Trophoblast cell (in vitro differentiated cells and primary cell): ENCODE results near the gene MAPK13.
A peak's percentile ranks its signal among the peaks of the same experiment; 100 is the strongest.

Experiments used
- DNase-seq, 2 donors: peaks; one replicate each; pipeline ENCODE4 v3.0.0-alpha.2; 2016
- H2AFZ ChIP-seq: 2 replicates; pipeline ENCODE4 v1.6.1; 2013; ENCODE audit warnings: low read length, moderate library complexity, mild to moderate bottlenecking; ENCODE audit not compliant: insufficient read depth, poor library complexity
- H2AK5ac ChIP-seq: 2 replicates; pipeline ENCODE4 v1.6.1; 2013; ENCODE audit warnings: mild to moderate bottlenecking, low read length
- H2BK120ac ChIP-seq: 2 replicates; pipeline ENCODE4 v1.6.1; 2013; ENCODE audit warnings: low read length, mild to moderate bottlenecking, moderate library complexity; ENCODE audit not compliant: insufficient read depth, poor library complexity
- H2BK12ac ChIP-seq: 2 replicates; pipeline ENCODE4 v1.6.1; 2013; ENCODE audit warnings: mild to moderate bottlenecking, low read length, moderate library complexity
- H2BK5ac ChIP-seq: 2 replicates; pipeline ENCODE4 v1.6.1; 2013; ENCODE audit warnings: low read length, low read depth, moderate library complexity, mild to moderate bottlenecking; ENCODE audit not compliant: poor library complexity
- H3K14ac ChIP-seq: 2 replicates; pipeline ENCODE4 v1.6.1; 2013; ENCODE audit warnings: mild to moderate bottlenecking, low read length
- H3K18ac ChIP-seq: 2 replicates; pipeline ENCODE4 v1.6.1; 2013; ENCODE audit warnings: mild to moderate bottlenecking, low read length
- H3K23ac ChIP-seq: 2 replicates; pipeline ENCODE4 v1.6.1; 2013; ENCODE audit warnings: low read length
- H3K27ac ChIP-seq: 2 replicates; pipeline ENCODE4 v1.5.1; 2013; ENCODE audit warnings: low read depth, mild to moderate bottlenecking, inconsistent platforms, low read length, moderate library complexity
- H3K27me3 ChIP-seq: 2 replicates; pipeline ENCODE4 v1.6.1; 2013; ENCODE audit warnings: inconsistent platforms, mild to moderate bottlenecking, low read length, moderate library complexity; ENCODE audit not compliant: insufficient read depth
- H3K36me3 ChIP-seq, 2 experiments: 1 replicate in 1 of 2; 2 replicates in 1 of 2; pipeline ENCODE4 v1.6.1; 2013; ENCODE audit warnings: low read length in 2 of 2, mild to moderate bottlenecking in 2 of 2, moderate library complexity in 1 of 2; ENCODE audit not compliant: insufficient read depth in 2 of 2, control insufficient read depth in 1 of 2
- H3K4ac ChIP-seq: 2 replicates; pipeline ENCODE4 v1.6.1; 2013; ENCODE audit warnings: low read depth, mild to moderate bottlenecking, low read length, moderate library complexity
- H3K4me1 ChIP-seq, 2 experiments: 1 replicate in 1 of 2; 2 replicates in 1 of 2; pipeline ENCODE4 v1.6.1; 2013; ENCODE audit warnings: low read length in 2 of 2, mild to moderate bottlenecking in 2 of 2, moderate library complexity in 1 of 2; ENCODE audit not compliant: insufficient read depth in 2 of 2, control insufficient read depth in 1 of 2
- H3K4me2 ChIP-seq: 2 replicates; pipeline ENCODE4 v1.6.1; 2013; ENCODE audit warnings: inconsistent platforms, mild to moderate bottlenecking, low read length, moderate library complexity
- H3K4me3 ChIP-seq: 2 replicates; pipeline ENCODE4 v1.5.1; 2013; ENCODE audit warnings: mild to moderate bottlenecking, low read depth, low read length, inconsistent platforms
- H3K79me1 ChIP-seq: one replicate; pipeline ENCODE4 v1.6.1; 2013; ENCODE audit warnings: low read length
- H3K79me2 ChIP-seq: 2 replicates; pipeline ENCODE4 v1.6.1; 2013; ENCODE audit warnings: low read length, mild to moderate bottlenecking; ENCODE audit not compliant: control insufficient read depth, insufficient read depth, poor library complexity
- H3K9ac ChIP-seq: 2 replicates; pipeline ENCODE4 v1.6.1; 2013; ENCODE audit warnings: mild to moderate bottlenecking, low read length
- H3K9me3 ChIP-seq: 2 replicates; pipeline ENCODE4 v1.6.1; 2013; ENCODE audit warnings: low read depth, mild to moderate bottlenecking, control low read depth, inconsistent platforms, low read length; ENCODE audit not compliant: insufficient read depth
- H4K12ac ChIP-seq: 2 replicates; pipeline ENCODE4 v1.6.1; 2013; ENCODE audit warnings: low read depth, mild to moderate bottlenecking, low read length, moderate library complexity
- H4K8ac ChIP-seq: 2 replicates; pipeline ENCODE4 v1.6.1; 2013; ENCODE audit warnings: low read depth, mild to moderate bottlenecking, low read length, moderate library complexity
- H4K91ac ChIP-seq: one replicate; pipeline ENCODE4 v1.6.1; 2013; ENCODE audit warnings: low read depth, mild to moderate bottlenecking, low read length, moderate library complexity
- WGBS: extraction: QIAGEN DNeasy Blood & Tissue Kit; methylation state at CpG from one replicate; pipeline ENCODE4 v1.1.7; 2013; ENCODE audit warnings: missing lambda C conversion rate; ENCODE audit not compliant: insufficient read length, insufficient coverage; ENCODE audit errors: extremely low coverage; 5-methylcytosine and 5-hydroxymethylcytosine counted together

Gene MAPK13

GRCh38 chr6:36145495-36145894, 15.2 kb downstream of the MAPK13 start:
- no peak overlapping the region for H4K8ac ChIP-seq
- no peaks in the 10 kb centered on the region for H3K36me3 ChIP-seq
- H4K91ac ChIP-seq, result no peak overlapping the region
- H3K9ac ChIP-seq, result no peak overlapping the region
- no peak overlapping the region for H2AFZ ChIP-seq
- no peaks in the 10 kb centered on the region for H3K27me3 ChIP-seq
- no peaks in the 10 kb centered on the region for H3K79me2 ChIP-seq
- H3K79me1 ChIP-seq, result no peaks in the 10 kb centered on the region
- H3K27ac ChIP-seq, result no peak overlapping the region
- H3K4me1 ChIP-seq, result no peaks in the 10 kb centered on the region
- WGBS, result no CpG with 5 or more reads among the region's 4 CpGs
- no peak overlapping the region for H2BK5ac ChIP-seq
- H4K12ac ChIP-seq, result no peak overlapping the region
- H2BK12ac ChIP-seq, result no peak overlapping the region
- no peak overlapping the region for H3K23ac ChIP-seq
- no peak overlapping the region for H3K4ac ChIP-seq
- DNase-seq, result no peak
- H3K18ac ChIP-seq, result no peak overlapping the region
- no peak overlapping the region for H3K4me2 ChIP-seq
- no peak overlapping the region for H2BK120ac ChIP-seq
- H3K9me3 ChIP-seq, result peaks cover 2% of the 10 kb centered on the region
- no peak overlapping the region for H3K4me3 ChIP-seq
- no peak overlapping the region for H2AK5ac ChIP-seq
- H3K14ac ChIP-seq, result no peak overlapping the region

DNA sequence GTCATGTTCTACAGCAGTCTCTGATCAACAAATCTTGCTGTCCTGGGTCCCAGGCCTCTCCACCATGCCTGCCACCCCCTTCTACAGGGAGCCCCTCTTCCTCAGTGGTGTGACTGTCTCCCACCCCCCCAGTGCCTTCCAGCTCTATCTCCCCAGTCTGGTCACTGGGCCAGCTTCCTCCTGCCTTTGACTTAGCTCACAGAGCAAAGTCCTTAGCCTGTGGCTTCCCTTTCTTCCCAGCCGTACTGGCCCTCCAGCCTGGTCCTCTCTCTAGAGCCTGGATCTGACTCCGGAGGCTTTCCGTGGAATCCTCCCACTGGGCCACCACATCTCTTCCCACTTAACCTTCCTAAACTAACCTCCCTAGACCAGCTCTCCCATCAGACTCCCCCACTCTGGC, 17.0 kb downstream of the MAPK13 start:
- Histone ChIP-seq H2AFZ (no peak overlapping the region), H3K4me3 (no peak overlapping the region), H3K4me2 (no peak overlapping the region), H4K8ac (no peak overlapping the region), H3K4me1 (no peaks in the 10 kb centered on the region), H3K14ac (no peak overlapping the region), H2AK5ac (no peak overlapping the region), H3K27ac (no peak overlapping the region), H3K27me3 (no peaks in the 10 kb centered on the region), H3K9me3 (peaks cover 2% of the 10 kb centered on the region), H3K9ac (no peak overlapping the region), H3K79me1 (no peaks in the 10 kb centered on the region), H3K4ac (no peak overlapping the region), H2BK120ac (no peak overlapping the region), H4K12ac (no peak overlapping the region), H3K18ac (no peak overlapping the region), H3K23ac (no peak overlapping the region), H4K91ac (no peak overlapping the region), H2BK12ac (no peak overlapping the region), H3K79me2 (no peaks in the 10 kb centered on the region), H3K36me3 (no peaks in the 10 kb centered on the region), H2BK5ac (no peak overlapping the region)
- no CpG with 5 or more reads among the region's 3 CpGs for WGBS
- DNase-seq, result no peak

GRCh38 chr6:36149476-36149875, 19.2 kb downstream of the MAPK13 start:
- no peaks in the 10 kb centered on the region for H3K27me3 ChIP-seq
- no peak overlapping the region for H3K4ac ChIP-seq
- no peak overlapping the region for H4K12ac ChIP-seq
- H3K79me1 ChIP-seq, result peaks cover 1% of the 10 kb centered on the region
- no peaks in the 10 kb centered on the region for H3K79me2 ChIP-seq
- no peak overlapping the region for H3K4me3 ChIP-seq
- H2AFZ ChIP-seq, result no peak overlapping the region
- H4K8ac ChIP-seq, result no peak overlapping the region
- no peak overlapping the region for H3K14ac ChIP-seq
- H2BK120ac ChIP-seq, result no peak overlapping the region
- H2AK5ac ChIP-seq, result no peak overlapping the region
- DNase-seq, result peak in 1 of 2 donors; percentile 30
- H3K27ac ChIP-seq, result no peak overlapping the region
- no peak overlapping the region for H3K23ac ChIP-seq
- H3K18ac ChIP-seq, result no peak overlapping the region
- no peak overlapping the region for H3K9ac ChIP-seq
- H3K36me3 ChIP-seq, result no peaks in the 10 kb centered on the region
- no peak overlapping the region for H3K4me2 ChIP-seq
- H3K9me3 ChIP-seq, result peaks cover 2% of the 10 kb centered on the region
- H2BK5ac ChIP-seq, result no peak overlapping the region
- peaks cover 2 to 4% of the 10 kb centered on the region in 2 experiments for H3K4me1 ChIP-seq
- H2BK12ac ChIP-seq, result no peak overlapping the region
- H4K91ac ChIP-seq, result no peak overlapping the region

GRCh38 chr6:36150283-36150682, 20.0 kb downstream of the MAPK13 start:
- H3K9me3 ChIP-seq, result peaks cover 2% of the 10 kb centered on the region
- H3K79me1 ChIP-seq, result peaks cover 1% of the 10 kb centered on the region
- H3K14ac ChIP-seq, result no peak overlapping the region
- H3K9ac ChIP-seq, result no peak overlapping the region
- no peak overlapping the region for H2AFZ ChIP-seq
- no peak overlapping the region for H3K23ac ChIP-seq
- H3K27ac ChIP-seq, result no peak overlapping the region
- H3K27me3 ChIP-seq, result no peaks in the 10 kb centered on the region
- WGBS, result no CpG with 5 or more reads among the region's 3 CpGs
- H3K4me3 ChIP-seq, result no peak overlapping the region
- no peak overlapping the region for H2BK120ac ChIP-seq
- H3K79me2 ChIP-seq, result no peaks in the 10 kb centered on the region
- no peak overlapping the region for H3K4me2 ChIP-seq
- H3K18ac ChIP-seq, result no peak overlapping the region
- H4K12ac ChIP-seq, result no peak overlapping the region
- no peak overlapping the region for H3K4ac ChIP-seq
- DNase-seq, result no peak
- no peak overlapping the region for H2BK5ac ChIP-seq
- H4K91ac ChIP-seq, result no peak overlapping the region
- H4K8ac ChIP-seq, result no peak overlapping the region
- peaks cover 5 to 6% of the 10 kb centered on the region in 2 experiments for H3K4me1 ChIP-seq
- H2BK12ac ChIP-seq, result no peak overlapping the region
- no peaks in the 10 kb centered on the region for H3K36me3 ChIP-seq
- no peak overlapping the region for H2AK5ac ChIP-seq
